PFSK-1 (cell line): ENCODE results near the gene DNAJB8.

Experiments
- FOXP2 ChIP-seq: optimal IDR thresholded peaks from 2 replicates; pipeline ENCODE3; 2011; ENCODE audit warnings: borderline replicate concordance, control low read depth, inconsistent platforms; ENCODE audit not compliant: insufficient read depth; ENCODE audit errors: extremely low read length, extremely low read depth
- POLR2AphosphoS5 ChIP-seq: IDR thresholded peaks from 2 replicates; pipeline ENCODE4 v1.6.1; 2012; ENCODE audit warnings: low read depth, mild to moderate bottlenecking, control low read depth, low read length, moderate library complexity
- REST ChIP-seq, 2 experiments: IDR thresholded peaks; 2 replicates each; pipeline versions ENCODE4 v1.6.1 to v1.8.0; 2011 to 2012; ENCODE audit warnings: low read depth in 2 of 2, low read length in 2 of 2, control low read depth in 1 of 2, inconsistent platforms in 1 of 2, mild to moderate bottlenecking in 1 of 2, moderate library complexity in 1 of 2; ENCODE audit not compliant: insufficient read depth in 1 of 2
- SIN3A ChIP-seq: IDR thresholded peaks from 2 replicates; pipeline ENCODE4 v1.6.1; 2012; ENCODE audit warnings: mild to moderate bottlenecking, low read length, moderate library complexity, borderline replicate concordance; ENCODE audit not compliant: insufficient read depth
- TAF1 ChIP-seq: IDR thresholded peaks from 2 replicates; pipeline ENCODE4 v1.6.1; 2012; ENCODE audit warnings: low read length, control low read depth, borderline replicate concordance; ENCODE audit not compliant: insufficient read depth

The DNAJB8 gene

GRCh38 chr3:128469556-128469955 is 2.9 kb upstream of the DNAJB8 start:
- TF ChIP-seq SIN3A (no peak), TAF1 (no peak), REST (IDR thresholded peaks at IDR 0.05; ENCODE audit: insufficient read depth in 1 of 2, low read depth in 2 of 2, low read length in 2 of 2) (no peak), POLR2AphosphoS5 (no peak), FOXP2 (no peak)

- TF ChIP-seq FOXP2 (no peak), TAF1 (no peak), REST (IDR thresholded peaks at IDR 0.05; ENCODE audit: insufficient read depth in 1 of 2, low read depth in 2 of 2, low read length in 2 of 2) (no peak), POLR2AphosphoS5 (no peak), SIN3A (no peak)
Observed at GRCh38 chr3:128468791-128469527, 2.3 kb upstream of the DNAJB8 start.

GRCh38 chr3:128468285-128468790 is 1.6 kb upstream of the DNAJB8 start:
- TF ChIP-seq POLR2AphosphoS5 (no peak), TAF1 (no peak), REST (IDR thresholded peaks at IDR 0.05; ENCODE audit: insufficient read depth in 1 of 2, low read depth in 2 of 2, low read length in 2 of 2) (no peak), SIN3A (no peak), FOXP2 (no peak)

- TF ChIP-seq TAF1 (no peak), SIN3A (no peak), POLR2AphosphoS5 (no peak), REST (IDR thresholded peaks at IDR 0.05; ENCODE audit: insufficient read depth in 1 of 2, low read depth in 2 of 2, low read length in 2 of 2) (no peak), FOXP2 (no peak)
Observed at GRCh38 chr3:128464702-128465101, 2.0 kb downstream of the DNAJB8 start.
